Natural killer cell (primary cell): ENCODE data around the gene NEO1. TPM values are rescaled to one million over a fixed set of nuclear protein-coding genes. Genes with fewer than 3 reads are reported as not detected.

ENCODE experiments used
- ATAC-seq, 3 donors: fragments of 150-1000 bp in 2 of 3; fragments of 200-7000 bp in 1 of 3; cut with Tn5 transposase; 1 replicate in 1 of 3; 2 replicates in 2 of 3; pipeline ENCODE4 v1.10.0; 2021; ENCODE audit warnings: mild to moderate bottlenecking in 2 of 3, moderate library complexity in 2 of 3
- DNase-seq, 2 donors: peaks; one replicate each; pipeline versions ENCODE4 v3.0.0 to v3.0.0-alpha.2; 2013 to 2021; ENCODE audit warnings: mixed read lengths in 1 of 2
- H3K27ac ChIP-seq: one replicate; pipeline ENCODE4 v1.5.1; 2013; ENCODE audit warnings: mild to moderate bottlenecking, low read length
- H3K27me3 ChIP-seq: one replicate; pipeline ENCODE4 v1.6.1; 2013; ENCODE audit warnings: low read length; ENCODE audit not compliant: control insufficient read depth, insufficient read depth
- H3K36me3 ChIP-seq: one replicate; pipeline ENCODE4 v1.6.1; 2013; ENCODE audit warnings: low read length; ENCODE audit not compliant: control insufficient read depth, insufficient read depth
- H3K4me1 ChIP-seq: one replicate; pipeline ENCODE4 v1.6.1; 2013; ENCODE audit warnings: low read length; ENCODE audit not compliant: control insufficient read depth, insufficient read depth
- H3K4me3 ChIP-seq: one replicate; pipeline ENCODE4 v1.5.1; 2013; ENCODE audit warnings: low read length
- H3K9me3 ChIP-seq: one replicate; pipeline ENCODE4 v1.6.1; 2013; ENCODE audit warnings: low read length; ENCODE audit not compliant: control insufficient read depth, insufficient read depth
- H3K27ac Mint-ChIP-seq, 2 donors: one replicate each; pipeline ENCODE4 v1.8.0; 2022; ENCODE audit warnings: mild to moderate bottlenecking in 2 of 2, mixed read lengths in 2 of 2, moderate library complexity in 1 of 2
- H3K27me3 Mint-ChIP-seq, 2 donors: one replicate each; pipeline ENCODE4 v1.8.0; 2022; ENCODE audit warnings: low read depth in 2 of 2, mixed read lengths in 2 of 2
- H3K36me3 Mint-ChIP-seq: one replicate; pipeline ENCODE4 v1.8.0; 2022; ENCODE audit warnings: mixed read lengths
- H3K4me1 Mint-ChIP-seq, 2 donors: one replicate each; pipeline ENCODE4 v1.8.0; 2022; ENCODE audit warnings: mixed read lengths in 2 of 2
- H3K4me3 Mint-ChIP-seq: one replicate; pipeline ENCODE4 v1.8.0; 2022; ENCODE audit warnings: mild to moderate bottlenecking, moderate library complexity, mixed read lengths
- H3K9me3 Mint-ChIP-seq, 2 donors: one replicate each; pipeline ENCODE4 v1.8.0; 2022; ENCODE audit warnings: mixed read lengths in 2 of 2
- whole genome bisulfite sequencing: methylation state at CpG from one replicate; pipeline ENCODE4 v1.1.7; 2013; ENCODE audit warnings: missing lambda C conversion rate; ENCODE audit not compliant: insufficient coverage; 5-methylcytosine and 5-hydroxymethylcytosine counted together
- intact Hi-C: fragments of 100-400 bp; cut with micrococcal nuclease; formaldehyde crosslinking; loops from one replicate; pipeline ENCODE4 v1.14.2; 2022
- total RNA-seq, 4 donors: library from RNA; stranded (reverse); fragments of 120-200 nt in 1 of 4; gene quantifications; one replicate each; pipeline versions ENCODE4 v1.2.3 to v1.2.4, GENCODE V29; 2013 to 2022
- TF ChIP-seq, protein P1 (sequence below): fragments of 200-600 bp; IDR thresholded peaks from one replicate; pipeline ENCODE4 v1.8.0; 2022; ENCODE audit warnings: antibody characterized with exemption

Gene NEO1
- total RNA-seq, 3 donors from 2014 or later (not counting 1 experiment from before 2014, with no cell fraction given): 16.3 to 19.0 (median 17.4) TPM

DNA sequence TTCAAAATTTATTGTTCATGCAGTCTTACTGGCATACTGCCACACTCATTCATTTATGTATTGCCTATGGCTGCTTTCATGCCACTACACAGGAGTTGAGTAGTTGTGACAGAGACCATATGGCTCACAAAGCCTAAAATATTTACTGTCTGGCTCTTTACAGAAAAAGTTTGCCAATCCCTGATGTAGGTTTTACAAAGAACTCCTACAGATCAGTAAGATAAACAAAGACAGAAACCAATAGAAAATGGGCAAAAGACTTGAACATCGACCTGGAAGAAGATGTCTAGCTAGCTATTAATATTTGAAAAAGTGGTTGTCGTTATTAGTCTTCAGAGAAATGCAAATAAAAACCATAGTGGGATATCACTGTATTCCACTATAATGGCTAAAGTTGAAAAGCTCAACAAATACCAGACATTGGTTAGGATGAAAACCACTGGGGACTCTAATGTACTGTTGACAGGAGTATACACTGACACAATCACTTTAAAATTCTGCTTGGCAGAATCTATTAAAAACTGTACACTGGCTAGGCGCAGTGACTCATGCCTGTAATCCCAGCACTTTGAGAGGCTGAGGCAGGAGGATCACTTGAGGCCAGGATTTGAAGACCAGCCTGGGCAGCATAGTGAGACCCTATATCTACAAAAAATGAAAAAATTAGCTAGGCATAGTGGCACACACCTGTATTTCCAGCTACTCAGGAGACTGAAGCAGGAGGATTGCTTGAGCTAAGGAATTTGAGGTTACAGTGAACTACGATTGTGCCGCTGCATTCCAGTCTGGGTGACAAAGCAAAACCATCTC, 87.7 kb downstream of the NEO1 start:
- intact Hi-C loops: no loop called here
- no peaks in the 10 kb centered on the region for H3K36me3 ChIP-seq
- H3K4me1 Mint-ChIP-seq: peaks cover 0 to 13% of the 10 kb centered on the region in 2 donors
- H3K4me1 ChIP-seq: peaks cover 7% of the 10 kb centered on the region
- ATAC-seq: no peak
- no peaks in the 10 kb centered on the region for H3K9me3 Mint-ChIP-seq
- H3K27me3 Mint-ChIP-seq: no peaks in the 10 kb centered on the region
- TF ChIP-seq, protein P1, sequence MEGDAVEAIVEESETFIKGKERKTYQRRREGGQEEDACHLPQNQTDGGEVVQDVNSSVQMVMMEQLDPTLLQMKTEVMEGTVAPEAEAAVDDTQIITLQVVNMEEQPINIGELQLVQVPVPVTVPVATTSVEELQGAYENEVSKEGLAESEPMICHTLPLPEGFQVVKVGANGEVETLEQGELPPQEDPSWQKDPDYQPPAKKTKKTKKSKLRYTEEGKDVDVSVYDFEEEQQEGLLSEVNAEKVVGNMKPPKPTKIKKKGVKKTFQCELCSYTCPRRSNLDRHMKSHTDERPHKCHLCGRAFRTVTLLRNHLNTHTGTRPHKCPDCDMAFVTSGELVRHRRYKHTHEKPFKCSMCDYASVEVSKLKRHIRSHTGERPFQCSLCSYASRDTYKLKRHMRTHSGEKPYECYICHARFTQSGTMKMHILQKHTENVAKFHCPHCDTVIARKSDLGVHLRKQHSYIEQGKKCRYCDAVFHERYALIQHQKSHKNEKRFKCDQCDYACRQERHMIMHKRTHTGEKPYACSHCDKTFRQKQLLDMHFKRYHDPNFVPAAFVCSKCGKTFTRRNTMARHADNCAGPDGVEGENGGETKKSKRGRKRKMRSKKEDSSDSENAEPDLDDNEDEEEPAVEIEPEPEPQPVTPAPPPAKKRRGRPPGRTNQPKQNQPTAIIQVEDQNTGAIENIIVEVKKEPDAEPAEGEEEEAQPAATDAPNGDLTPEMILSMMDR: no peak
- no peak overlapping the region for H3K27ac ChIP-seq
- WGBS: 80% methylated on average over 2 of the region's 5 CpGs
- no peak for DNase-seq
- H3K4me3 Mint-ChIP-seq: no peak overlapping the region
- H3K9me3 ChIP-seq: no peaks in the 10 kb centered on the region
- no peak overlapping the region for H3K4me3 ChIP-seq
- H3K27ac Mint-ChIP-seq: no peak overlapping the region
- no peaks in the 10 kb centered on the region for H3K27me3 ChIP-seq
- H3K36me3 Mint-ChIP-seq: peaks cover 6% of the 10 kb centered on the region

DNA sequence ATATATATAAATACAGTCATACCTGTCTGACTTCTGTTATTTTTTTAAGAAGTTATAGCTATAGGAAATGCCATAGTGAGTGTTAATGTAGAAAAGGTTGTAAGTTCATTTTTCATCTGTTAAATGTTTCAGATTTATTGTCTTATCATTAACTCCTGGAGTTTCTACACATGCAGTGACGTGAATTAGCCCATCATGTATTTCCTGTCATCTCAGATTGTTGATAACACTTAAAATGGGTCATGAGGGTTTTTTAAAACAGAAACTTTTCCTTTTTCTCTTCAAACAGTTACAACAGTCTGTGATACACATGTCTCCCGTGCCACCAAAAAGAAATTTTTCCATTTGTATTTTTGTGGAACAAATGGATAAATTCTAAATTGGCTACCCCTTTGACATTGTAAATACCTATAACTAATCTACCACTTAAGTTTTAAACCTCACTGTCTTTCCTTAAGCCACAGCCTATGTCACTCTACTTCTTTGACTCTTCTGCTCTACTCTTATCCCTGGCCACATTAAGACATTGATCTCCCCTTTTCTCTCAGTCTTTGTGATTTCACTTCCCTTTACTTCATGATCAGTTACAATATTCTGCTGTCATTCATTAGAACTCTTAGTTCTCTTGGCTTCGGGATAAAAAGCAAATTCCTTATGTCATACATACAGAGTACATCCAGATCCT, 89.1 kb downstream of the NEO1 start:
- Histone ChIP-seq H3K27ac (peak overlapping the region; percentile 40), H3K9me3 (no peaks in the 10 kb centered on the region), H3K4me1 (peaks cover 7% of the 10 kb centered on the region), H3K4me3 (no peak overlapping the region), H3K36me3 (no peaks in the 10 kb centered on the region), H3K27me3 (no peaks in the 10 kb centered on the region)
- peaks cover 7% of the 10 kb centered on the region for H3K36me3 Mint-ChIP-seq
- peak overlapping the region; percentile 10 to 58 for H3K27ac Mint-ChIP-seq
- peak in 1 of 2 donors; percentile 40 for DNase-seq
- ATAC-seq: peak; percentile 60 to 84 (median 60)
- no peaks in the 10 kb centered on the region for H3K27me3 Mint-ChIP-seq
- intact Hi-C loops: no loop called here
- H3K9me3 Mint-ChIP-seq: no peaks in the 10 kb centered on the region
- TF ChIP-seq, protein P1: no peak
- 94% methylated on average over 1 of the region's 3 CpGs for WGBS
- H3K4me3 Mint-ChIP-seq: no peak overlapping the region
- peaks cover 0 to 13% of the 10 kb centered on the region in 2 donors for H3K4me1 Mint-ChIP-seq

DNA sequence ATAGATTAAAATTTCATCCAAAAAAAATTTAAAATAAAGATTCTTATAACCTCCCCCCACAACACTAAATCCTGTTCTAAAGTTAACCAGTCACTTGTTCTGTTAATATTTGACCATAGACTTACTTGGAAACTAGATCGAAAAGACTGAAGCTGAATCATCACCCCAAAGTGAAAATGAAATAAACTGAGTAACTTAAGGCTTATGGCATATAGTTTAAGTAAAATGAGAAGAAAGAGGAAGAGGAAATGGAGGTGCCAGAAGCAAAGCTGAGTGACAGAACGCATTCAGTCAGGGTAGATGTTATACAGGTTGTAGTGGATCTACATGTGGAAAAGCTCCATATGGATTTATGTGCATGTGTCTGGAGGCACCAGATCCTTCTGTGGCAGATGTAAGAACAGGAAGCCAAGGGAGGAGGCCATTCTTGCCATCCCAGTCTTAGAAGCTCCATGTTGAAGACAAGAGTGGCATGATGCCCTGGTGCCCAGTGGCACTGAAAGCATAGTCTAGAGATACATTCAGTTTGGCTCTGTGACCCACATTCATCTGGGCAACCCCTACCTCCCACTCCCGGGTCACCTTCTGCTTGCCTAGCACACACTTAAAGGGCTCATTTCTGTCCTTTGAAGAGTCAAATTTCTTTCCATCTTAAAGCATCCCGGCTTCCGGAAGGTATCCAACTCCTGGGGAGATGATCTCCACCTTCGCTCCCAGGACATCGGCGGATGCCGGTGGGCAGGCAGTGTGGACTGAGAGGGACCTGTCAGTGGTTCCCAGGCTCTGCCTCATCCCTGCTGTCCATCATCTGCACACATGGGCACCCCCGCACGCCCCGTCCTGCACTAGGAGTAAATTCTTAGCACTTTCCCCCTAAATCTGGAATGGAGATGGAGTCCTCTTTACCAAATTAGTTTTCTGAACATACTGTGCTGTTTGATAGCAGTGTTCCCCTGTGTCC, 90.8 kb downstream of the NEO1 start:
- Histone ChIP-seq H3K36me3 (no peaks in the 10 kb centered on the region), H3K9me3 (no peaks in the 10 kb centered on the region), H3K27ac (peak overlapping the region; percentile 51), H3K4me3 (no peak overlapping the region), H3K27me3 (no peaks in the 10 kb centered on the region), H3K4me1 (peaks cover 7% of the 10 kb centered on the region)
- intact Hi-C loops: no loop called here
- no peaks in the 10 kb centered on the region for H3K27me3 Mint-ChIP-seq
- ATAC-seq (peak in 2 of 3 donors; percentile 33 to 51), DNase-seq (peak in 1 of 2 donors; percentile 4)
- WGBS: 84% methylated on average over 12 of the region's 12 CpGs
- peaks cover 7% of the 10 kb centered on the region for H3K36me3 Mint-ChIP-seq
- peak overlapping the region; percentile 17 to 58 for H3K27ac Mint-ChIP-seq
- H3K4me3 Mint-ChIP-seq: peak overlapping the region; percentile 14
- TF ChIP-seq, protein P1: no peak
- H3K9me3 Mint-ChIP-seq: no peaks in the 10 kb centered on the region
- H3K4me1 Mint-ChIP-seq: peaks cover 0 to 13% of the 10 kb centered on the region in 2 donors
